GM13976 (cell line): ENCODE data around the gene SHROOM2.

ENCODE experiments used
- DNase-seq: peaks from one replicate; pipeline ENCODE4 v3.0.0; 2012; ENCODE audit warnings: low spot score
- in situ Hi-C: fragments of 300-500 bp; cut with MboI; formaldehyde crosslinking; loops from one replicate; pipeline ENCODE4 v1.12.0; 2022; ENCODE audit warnings: low sequenced_read_pairs, mixed read lengths, inconsistent platforms; ENCODE audit not compliant: unreplicated experiment
- TF ChIP-seq, protein P1 (sequence below): IDR thresholded peaks from 2 replicates; pipeline ENCODE4 v1.5.1; 2012; ENCODE audit warnings: borderline replicate concordance, mild to moderate bottlenecking; ENCODE audit not compliant: insufficient read depth; ENCODE audit errors: extremely low read depth, missing control alignments, control extremely low read depth

Gene SHROOM2

DNA sequence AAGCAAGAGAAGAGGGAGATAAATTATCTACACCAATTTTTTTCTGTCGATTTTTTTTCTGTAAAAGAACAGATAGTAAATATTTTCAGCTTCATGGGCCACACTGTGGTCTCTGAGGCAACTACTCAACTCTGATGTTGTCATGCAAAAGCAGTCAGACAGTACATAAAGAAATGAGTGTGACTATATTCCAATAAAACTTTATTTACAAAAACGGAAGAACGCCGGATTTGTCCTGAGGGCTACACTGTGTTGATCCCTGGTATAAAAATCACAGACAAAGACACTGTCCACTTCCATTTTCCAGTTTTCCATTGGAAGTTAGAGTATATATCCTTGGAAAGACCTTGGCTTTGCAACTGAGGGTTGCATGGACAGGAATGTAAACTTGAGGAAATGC, 38.6 kb upstream of the SHROOM2 start:
- in situ Hi-C loops, result no loop called here
- TF ChIP-seq, protein P1, sequence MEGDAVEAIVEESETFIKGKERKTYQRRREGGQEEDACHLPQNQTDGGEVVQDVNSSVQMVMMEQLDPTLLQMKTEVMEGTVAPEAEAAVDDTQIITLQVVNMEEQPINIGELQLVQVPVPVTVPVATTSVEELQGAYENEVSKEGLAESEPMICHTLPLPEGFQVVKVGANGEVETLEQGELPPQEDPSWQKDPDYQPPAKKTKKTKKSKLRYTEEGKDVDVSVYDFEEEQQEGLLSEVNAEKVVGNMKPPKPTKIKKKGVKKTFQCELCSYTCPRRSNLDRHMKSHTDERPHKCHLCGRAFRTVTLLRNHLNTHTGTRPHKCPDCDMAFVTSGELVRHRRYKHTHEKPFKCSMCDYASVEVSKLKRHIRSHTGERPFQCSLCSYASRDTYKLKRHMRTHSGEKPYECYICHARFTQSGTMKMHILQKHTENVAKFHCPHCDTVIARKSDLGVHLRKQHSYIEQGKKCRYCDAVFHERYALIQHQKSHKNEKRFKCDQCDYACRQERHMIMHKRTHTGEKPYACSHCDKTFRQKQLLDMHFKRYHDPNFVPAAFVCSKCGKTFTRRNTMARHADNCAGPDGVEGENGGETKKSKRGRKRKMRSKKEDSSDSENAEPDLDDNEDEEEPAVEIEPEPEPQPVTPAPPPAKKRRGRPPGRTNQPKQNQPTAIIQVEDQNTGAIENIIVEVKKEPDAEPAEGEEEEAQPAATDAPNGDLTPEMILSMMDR, result no peak
- DNase-seq, result no peak

DNA sequence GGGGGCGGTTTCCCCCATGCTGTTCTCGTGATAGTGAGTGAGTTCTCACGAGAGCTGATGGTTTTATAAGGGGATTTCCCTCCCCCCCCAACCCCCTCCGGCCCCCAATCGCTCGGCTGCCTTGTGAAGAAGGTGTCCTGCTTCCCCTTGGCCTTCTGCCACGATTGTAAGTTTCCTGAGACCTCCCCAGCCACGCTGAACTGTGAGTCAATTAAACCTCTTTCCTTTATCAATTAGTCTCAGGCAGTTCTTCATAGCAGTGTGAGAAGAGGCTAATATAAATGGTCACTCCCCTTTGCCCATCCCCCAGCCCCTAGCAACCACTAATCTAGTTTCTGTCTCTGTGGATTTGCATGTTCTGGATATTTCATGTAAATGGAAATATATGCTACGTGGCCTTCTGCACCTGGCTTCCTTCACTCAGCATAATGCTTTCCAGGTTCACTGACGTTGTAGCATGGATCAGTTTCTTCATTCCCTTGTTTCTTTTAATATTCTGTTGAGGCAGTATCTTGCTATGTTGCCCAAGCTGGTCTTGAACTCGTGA, 37.0 kb upstream of the SHROOM2 start:
- TF ChIP-seq, protein P1, result no peak
- in situ Hi-C loops, result no loop called here
- DNase-seq, result no peak

DNA sequence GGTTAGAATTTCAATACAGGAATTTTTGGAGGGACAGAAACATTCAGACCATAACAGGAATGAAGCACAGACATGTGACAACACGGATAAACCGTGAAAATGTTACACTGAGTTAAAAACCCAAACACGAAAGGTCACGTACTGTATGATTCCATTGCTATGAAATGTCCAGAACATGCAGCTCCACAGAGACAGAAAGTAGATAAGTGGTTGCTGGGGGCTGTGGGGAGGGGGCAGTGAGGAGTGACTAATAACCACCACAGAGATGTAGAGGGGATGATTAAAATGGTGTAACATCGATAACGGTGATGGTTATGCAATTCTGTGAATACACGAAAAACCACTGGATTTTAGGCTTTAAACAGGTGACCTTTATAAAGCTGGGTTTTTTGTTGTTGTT, 28.9 kb upstream of the SHROOM2 start:
- in situ Hi-C loops, result no loop called here
- TF ChIP-seq, protein P1, result no peak
- no peak for DNase-seq

DNA sequence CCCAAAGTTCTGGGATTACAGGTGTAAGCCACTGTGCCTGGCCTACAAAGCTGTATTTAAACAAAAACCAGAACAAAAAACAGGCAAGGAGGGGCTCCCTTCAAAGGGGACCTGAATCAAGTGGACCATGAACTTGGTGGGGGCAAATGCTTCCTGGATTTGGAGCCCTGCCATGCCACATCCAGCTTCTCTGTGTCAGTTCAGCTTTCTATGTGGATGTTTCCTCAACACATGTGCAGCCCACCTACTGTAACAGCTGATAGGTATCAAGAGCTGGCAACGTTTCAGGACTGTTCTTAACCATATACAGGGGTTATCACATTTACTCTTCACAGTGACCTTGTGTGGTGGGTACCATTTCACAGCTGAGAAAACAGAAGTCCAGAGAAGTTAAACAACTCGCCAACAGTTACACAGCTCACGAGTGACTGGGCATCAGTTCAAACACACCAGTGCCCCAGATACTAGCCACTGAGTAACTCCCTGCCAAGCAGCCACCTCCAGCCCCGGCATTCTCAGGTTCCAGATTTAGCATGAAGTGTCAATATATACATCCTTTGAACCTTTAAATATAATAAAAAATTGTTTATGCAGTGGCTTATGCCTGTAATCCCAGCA, 28.1 kb upstream of the SHROOM2 start:
- in situ Hi-C loops, result no loop called here
- no peak for DNase-seq
- TF ChIP-seq, protein P1, result no peak

DNA sequence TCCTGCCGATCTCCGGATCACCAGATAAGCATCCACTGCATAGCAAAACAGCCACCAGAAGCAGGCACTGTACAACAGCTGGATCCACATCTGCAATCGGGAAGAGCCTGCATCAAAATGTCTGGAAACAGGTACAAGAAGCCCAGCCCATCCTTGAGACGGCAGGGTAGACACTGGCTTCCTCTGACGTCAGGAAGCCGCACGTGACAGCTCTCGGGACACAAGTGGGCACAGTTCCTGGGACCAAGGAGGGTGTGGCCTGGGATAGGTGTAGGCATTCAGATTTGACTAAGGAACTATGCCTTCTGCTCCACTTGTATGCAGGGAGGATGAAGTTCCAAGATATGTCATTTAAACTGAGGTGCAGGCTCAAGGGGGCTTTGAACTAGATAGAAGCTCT, 26.9 kb upstream of the SHROOM2 start:
- TF ChIP-seq, protein P1, result no peak
- no peak for DNase-seq
- in situ Hi-C loops, result no loop called here

DNA sequence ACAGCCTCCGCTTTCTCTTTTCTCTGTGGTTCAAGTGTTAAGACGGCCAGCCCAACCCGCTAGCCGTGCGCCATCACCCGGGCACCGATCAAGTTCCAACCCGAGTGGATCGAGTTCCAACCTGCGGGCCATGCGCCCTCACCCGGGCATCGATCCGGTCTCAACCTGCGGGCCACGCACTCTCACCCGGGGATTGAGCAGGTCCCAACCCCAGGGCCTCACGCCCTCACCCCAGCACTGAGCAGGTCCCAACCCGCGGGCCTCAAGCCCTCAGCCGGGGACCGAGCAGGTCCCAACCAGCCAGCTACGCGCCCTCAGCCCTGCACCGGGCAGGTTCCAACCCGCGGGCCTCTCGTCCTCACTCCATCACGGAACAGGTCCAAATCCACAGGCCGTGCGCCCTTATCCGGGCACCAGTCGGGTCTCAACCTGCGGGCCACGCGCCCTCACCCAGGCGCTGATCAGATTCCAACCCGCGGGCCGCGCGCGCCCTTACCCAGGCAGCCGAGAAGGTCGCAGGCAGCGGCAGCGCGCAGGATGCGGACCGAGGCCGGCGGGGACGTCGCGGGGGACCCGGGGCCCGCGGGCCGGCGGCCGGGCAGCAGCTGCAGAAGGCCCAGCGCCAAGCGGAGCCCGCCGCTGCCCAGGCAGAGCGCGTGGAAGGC, 21.0 kb upstream of the SHROOM2 start:
- TF ChIP-seq, protein P1, result no peak

More for the DNA sequence above, 21.0 kb upstream of the SHROOM2 start:
- in situ Hi-C loops, result no loop called here
- no peak for DNase-seq
